ENCODE results near the gene SNAPC2.

SNAPC2 gene

DNA sequence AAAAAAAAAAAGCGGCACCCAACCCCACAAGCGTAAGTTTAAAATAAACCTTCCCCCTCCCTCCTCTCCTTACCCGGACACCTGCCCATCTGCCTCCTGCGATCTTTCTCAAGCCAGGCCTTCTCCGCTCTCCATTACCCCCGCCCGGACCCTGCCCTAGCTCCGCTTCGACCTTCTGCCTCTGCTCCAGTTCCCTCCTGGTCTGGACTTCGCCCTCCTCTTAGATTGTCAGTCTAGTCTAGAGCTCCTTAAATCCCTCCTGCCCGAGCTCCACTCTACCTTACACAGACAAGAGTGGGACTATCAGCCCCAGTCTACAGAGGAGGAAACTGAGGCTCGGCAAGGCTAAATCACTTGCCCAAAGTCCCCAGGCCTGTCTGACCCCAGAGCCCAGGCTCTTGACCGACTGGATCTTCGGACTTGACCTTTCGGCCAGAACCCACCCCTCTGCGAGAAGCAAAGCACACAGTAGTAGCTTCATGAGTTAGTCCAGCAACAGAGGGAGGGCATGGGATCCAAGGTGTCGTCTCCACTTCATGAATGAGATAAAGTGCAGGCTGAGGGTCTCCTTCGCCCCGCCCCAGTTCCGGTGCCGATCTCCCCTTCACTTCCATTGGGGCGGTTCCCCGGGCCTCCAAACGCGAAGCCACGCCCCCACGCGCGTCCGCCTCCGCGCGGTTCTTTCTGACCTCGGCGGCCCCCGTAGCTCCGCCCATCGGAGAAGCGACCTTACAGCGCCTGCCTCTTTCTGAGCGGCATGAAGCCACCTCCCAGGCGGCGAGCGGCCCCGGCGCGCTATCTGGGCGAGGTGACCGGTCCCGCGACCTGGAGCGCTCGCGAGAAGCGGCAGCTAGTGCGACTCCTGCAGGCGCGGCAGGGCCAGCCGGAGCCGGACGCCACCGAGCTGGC, at the start of gene SNAPC2:
Gene SNAPC2 (plus strand): TSS at position 729 of the 909 bp plus-strand sequence. CDS start 29 bp downstream, at position 758.
- DNase-seq (ENCODE audit: low read depth in 2 of 2), result peak; percentile 91 to 92

- DNase-seq (ENCODE audit: low read depth in 2 of 2), result no peak
Measured at GRCh38 chr19:7870571-7871436, 49.3 kb upstream of the SNAPC2 start.

DNA sequence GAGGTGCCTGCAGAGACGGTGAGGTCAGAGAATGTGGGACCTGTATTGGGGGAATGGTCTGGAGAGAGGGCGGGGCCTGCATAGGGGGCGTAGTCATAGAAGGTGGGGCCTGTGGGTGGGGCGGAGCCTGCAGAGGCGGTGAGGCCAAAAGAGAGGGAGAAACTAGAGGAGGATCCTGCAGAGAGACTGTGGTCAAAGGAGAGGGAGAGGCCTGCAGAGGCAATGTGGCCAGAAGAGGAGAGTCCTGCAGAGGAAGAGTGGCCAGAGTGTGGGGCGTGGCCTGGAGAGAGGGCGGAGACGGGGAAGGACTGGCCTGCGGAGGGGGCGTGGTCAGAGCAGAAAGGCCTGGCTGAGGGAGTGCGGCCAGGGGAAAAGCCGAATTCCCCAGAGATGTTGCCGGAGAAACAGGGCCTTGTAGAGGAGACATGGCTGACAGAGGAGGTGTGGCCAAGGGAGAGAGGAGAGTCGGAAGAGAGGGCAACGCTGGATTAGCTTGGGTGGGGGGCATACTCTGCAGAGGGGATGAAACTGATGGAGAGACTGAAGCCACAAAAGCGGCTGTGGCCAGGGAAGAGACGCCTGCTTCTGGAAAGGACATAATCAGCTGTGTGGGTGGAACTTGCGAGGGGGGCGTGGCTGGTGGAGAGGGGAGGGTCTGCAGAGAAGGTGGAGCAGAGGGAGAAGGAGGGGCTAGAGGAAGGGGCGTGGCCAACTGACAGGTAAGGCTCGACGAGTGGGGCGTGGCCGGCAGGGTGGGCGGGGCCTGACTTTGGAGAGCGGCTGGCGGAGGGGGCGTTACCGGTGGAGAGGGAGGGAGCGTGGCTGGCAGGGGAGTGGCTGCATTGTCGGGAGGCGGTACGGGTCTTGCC, 48.5 kb upstream of the SNAPC2 start:
- peak; percentile 40 to 61 for DNase-seq (ENCODE audit: low read depth in 2 of 2)

DNA sequence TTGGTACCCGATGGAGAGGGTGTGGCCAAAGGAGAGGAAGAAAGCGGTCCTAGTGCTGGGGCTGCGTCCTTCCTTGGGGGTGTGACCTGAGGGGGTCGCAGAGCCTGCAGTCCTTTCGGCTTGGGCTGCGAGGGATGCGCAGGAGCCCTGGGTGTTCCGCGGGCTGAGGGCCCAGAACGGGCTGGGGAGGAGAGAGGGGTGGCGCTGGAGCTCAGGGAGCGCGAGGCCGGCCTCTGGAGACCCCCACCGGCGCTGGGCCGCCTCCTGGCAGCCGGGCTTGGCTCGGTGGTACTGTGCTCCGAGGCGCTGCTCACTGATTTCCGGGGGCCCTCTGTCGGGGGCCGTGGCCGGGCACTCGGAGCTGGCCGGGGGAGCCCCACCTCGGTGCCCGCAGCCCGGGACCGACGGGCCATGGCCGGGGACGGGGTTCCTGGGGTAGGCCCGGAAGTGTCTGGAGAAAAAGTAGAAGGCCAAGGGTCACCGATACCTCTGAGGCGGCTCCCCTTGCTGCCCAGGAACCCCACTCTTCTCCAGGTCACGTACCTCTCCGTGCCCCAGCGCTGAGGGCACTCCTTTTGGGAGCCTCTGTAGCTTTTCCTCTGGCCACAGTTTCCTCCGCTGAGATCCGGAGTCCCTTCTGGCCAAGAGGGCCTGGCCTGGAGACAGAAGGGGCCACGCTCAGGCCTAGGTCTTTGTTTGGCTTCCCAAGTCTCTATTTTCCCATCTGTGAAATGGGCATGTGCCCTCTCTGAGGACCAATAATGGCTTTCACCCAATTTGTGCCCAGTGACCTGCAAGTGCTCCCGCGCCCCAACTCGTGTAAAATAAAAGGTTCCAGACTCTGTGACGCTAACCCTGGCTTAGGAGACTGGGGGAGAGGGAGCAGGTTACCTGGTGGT, 47.6 kb upstream of the SNAPC2 start:
- no peak for DNase-seq (ENCODE audit: low read depth in 2 of 2)

- no peak for DNase-seq (ENCODE audit: low read depth in 2 of 2)
Measured at GRCh38 chr19:7873304-7874075, 46.6 kb upstream of the SNAPC2 start.

DNA sequence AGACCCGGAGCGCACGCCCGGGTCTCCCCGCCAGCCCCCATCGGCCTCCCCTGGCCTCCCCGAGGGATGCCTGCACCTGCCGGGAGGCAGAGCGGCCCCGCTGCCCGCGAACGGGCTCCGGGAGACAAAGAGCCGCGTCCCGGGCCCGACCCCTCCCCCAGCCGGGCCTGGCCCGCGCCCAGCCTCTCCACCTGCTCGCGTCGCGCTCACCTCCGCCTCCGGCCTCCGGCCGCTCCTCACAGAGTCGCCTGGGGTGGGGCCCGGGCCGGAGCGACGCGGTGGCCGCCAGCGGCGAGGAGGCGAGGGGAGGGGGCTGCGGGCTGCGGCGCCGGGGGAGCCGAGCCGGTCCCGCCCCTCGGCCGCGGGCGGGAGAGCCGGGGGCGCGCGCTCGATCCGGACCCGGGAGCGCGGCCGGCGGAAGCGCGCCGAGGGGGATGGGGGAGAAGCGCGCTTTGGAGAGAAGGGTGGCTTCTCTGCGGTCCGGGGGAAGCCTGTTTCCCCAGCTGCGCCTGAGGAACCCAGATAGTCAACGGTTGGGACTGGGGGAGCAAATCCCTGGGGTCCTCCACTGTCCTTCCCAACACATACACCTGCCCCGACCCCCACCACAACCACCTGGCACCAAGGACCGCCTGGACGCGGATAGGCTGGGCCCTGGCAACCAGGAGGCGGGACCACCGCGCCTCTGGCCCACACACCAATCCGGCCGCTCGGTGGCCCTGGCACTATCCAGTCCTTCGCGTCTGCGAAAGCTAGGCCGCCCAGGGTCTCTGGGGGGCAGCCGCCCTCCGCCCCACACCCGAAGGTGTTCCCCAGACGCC, 45.9 kb upstream of the SNAPC2 start, which contains the start of gene PRR36:
Gene PRR36 (minus strand): TSS at position 315 of the 821 bp plus-strand sequence. CDS start 701 bp downstream, outside the sequence.
- no peak for DNase-seq (ENCODE audit: low read depth in 2 of 2)

- DNase-seq (ENCODE audit: low read depth in 2 of 2), result no peak
Measured at GRCh38 chr19:7874897-7875273, 45.3 kb upstream of the SNAPC2 start.

DNA sequence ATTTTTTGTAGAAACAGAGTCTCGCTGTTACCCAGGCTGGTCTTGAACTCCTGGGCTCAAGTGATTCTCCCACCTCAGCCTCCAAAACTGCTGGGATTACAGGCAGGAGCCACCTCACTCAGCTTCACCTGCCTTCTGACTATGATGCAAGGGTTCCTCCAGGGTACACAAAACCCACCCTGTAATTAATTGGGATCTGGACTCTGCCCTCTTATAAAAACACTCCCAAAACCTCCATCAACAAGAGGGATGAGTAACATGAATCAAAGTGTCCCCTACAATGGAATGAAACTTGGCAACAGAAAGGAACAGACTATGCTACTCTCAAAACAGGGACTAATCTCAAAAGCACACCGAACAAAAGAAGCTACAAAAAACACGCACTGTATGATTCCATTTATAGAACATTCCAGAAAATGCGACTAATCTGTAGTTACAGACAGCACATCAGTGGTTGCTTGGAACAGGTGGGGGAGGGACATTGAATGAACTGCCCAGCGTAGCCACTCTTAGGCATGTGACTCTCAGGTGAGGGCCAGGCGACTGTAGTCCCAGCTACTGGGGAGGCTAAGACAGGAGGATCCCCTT, 42.8 kb upstream of the SNAPC2 start:
- DNase-seq (ENCODE audit: low read depth in 2 of 2), result no peak

DNA sequence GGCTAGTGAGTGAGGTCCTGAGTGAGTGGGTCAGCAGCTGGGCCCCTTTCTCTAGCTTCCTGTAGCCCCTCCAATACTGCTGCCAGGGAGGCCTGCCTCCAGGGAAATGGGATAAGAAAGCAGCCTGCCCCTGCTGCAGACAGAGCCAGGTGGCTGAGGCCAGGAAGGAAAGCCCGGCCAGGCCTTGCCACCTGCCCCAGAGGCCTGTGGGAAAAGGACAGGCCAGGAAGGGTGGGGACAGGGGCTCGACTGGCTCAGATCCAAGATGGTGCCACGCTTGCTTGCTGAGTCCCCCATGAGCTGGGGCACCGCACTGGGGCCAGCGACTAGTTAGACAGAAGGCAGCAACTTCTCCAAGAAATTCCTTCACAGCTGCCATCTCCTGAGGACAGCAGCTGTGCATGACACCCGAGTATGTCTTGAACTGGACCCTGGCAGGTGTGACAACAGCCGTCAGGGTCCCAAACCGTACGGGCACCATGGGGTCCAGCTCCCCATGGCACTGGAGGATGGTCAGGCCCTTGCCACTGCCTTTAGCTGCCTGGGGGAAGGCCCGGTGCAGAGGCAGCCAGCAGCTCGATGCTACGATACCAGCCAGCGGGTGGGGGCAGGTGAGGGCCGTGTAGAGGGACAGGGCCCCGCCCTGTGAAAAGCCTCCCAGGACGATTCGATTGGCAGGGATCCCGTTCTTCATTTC, 40.9 kb upstream of the SNAPC2 start:
- DNase-seq (ENCODE audit: low read depth in 2 of 2), result no peak

- DNase-seq (ENCODE audit: low read depth in 2 of 2), result no peak
Measured at GRCh38 chr19:7879836-7880235, 40.3 kb upstream of the SNAPC2 start.

DNA sequence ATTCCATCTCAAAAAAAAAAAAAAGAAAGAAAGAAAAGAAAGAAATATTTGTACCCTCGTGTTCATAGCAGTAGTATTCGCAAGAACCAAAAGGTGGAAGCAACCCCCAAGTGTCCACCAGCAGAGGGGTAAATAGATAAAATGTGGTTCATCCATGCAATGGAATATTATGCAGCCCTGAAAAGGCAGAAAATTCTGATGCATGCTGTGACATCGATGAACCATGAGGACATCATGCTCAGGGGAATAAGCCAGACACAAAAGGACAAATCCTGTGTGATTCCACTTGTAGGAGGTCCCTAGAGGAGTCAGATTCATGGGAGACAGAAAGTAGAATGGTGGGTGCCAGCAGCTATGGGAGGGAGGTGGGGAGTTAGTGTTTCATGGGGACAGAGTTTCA, 38.2 kb upstream of the SNAPC2 start:
- DNase-seq (ENCODE audit: low read depth in 2 of 2), result no peak

DNA sequence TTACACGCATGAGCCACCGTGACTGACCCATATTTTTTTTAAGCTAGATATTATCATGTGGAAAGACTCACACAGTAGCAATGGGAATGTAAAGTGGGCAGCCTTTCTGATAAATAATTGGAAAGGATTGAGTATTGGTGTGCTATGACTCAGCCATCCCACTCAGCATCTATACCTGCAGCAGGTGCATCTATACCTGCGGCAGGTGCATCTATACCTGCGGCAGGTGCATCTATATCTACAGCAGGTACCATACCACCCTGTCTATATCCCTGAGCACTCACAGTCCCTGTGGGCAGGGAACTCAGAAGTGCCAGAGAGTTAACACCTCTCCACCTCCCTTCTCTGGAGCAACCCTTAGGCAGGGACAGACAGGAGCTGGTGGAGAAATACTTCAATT, 37.0 kb upstream of the SNAPC2 start:
- DNase-seq (ENCODE audit: low read depth in 2 of 2), result no peak

GRCh38 chr19:7883796-7884570, 36.2 kb upstream of the SNAPC2 start:
- DNase-seq (ENCODE audit: low read depth in 2 of 2), result no peak

DNA sequence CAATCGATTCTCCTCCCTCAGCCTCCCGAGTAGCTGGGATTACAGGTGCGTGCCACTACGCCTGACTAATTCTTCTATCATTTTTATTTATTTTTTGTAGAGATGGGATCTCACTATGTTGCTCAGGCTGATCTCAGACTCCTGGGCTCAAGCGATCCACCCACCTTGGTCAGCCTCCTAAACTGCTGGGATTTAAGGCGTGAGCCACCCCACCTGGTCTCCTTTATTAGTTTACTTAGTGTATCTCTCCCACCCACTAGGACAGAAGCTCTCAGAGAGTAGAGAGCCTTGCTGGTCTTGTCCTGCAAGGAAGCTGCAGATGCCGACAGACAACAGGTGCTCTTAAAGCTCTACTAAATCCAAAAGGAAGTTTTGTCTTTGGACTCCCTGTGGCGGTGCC, 34.3 kb upstream of the SNAPC2 start:
- no peak for DNase-seq (ENCODE audit: low read depth in 2 of 2)

- no peak for DNase-seq (ENCODE audit: low read depth in 2 of 2)
Measured at GRCh38 chr19:7887408-7888144, 32.6 kb upstream of the SNAPC2 start.

GRCh38 chr19:7888145-7888825, 31.9 kb upstream of the SNAPC2 start, which contains the start of gene LRRC8E:
Gene LRRC8E (plus strand): TSS chr19:7888510. CDS start chr19:7895604, 7,094 bp downstream.
- no peak for DNase-seq (ENCODE audit: low read depth in 2 of 2)

Measured in stimulated activated CD8-positive, alpha-beta memory T cell treated with anti-CD3 and anti-CD28 coated beads, Interleukin-15, amount 100 ng/mL, for 4 hours (primary cell).